CD4-positive, alpha-beta T cell treated with Interleukin-1 beta for 1 hour (primary cell): ENCODE data around the gene CLSTN2.

Source experiments
- DNase-seq, 2 donors: peaks; one replicate each; pipeline ENCODE4 v3.0.0-alpha.2; 2020 to 2022

Gene CLSTN2

DNA sequence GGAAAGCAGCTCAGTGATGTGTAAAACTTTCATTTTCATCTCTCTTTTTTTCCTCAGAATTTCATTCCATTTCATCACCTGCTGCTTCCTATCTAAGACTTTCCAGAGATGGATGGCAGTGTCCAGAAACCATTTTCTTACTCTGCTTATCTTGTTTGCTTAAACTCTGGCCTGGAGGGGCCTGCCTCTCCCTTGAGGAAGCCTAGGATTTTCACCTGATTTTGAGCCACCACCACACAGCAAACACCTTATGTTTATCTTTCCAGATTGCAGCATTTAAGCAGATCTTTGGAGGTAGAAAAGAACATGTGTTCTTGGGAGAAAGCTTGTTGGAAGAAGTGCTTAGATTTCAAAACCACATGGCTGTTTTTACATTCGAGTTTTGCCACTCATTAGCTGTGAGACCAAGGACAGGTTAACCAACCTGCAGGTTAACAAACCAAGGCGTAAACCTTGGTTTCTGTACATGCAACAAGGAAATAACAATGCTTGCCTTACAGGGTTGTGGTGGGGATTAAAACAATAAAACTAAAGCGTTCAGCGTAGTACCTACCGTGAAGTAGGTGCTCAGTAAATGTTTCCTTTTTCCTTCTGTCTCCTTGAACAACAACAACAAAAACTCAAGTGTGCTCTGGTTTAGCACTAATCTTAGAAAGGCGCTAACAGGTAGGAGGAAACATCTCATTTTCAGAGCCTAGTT lies 120.3 kb downstream of the CLSTN2 start:
- no peak for DNase-seq

DNA sequence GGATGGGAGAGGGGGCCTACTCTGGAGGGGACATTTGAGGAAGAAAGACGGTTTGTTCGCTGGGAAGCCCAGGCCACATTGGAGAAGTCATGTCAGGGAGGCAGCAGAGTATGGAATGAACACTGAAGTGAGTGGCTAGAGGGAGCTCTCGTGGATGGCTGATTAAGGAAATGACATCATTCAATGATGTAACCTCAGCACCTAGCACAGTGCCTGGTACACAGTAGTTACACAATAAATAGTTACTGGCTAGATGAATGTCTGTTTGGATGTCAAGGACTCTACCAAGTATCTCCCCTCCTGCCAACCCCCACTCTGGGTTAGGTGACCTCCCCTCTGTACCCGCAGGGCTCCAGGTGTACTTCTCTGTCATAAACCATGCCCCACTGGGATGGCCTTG lies 121.1 kb downstream of the CLSTN2 start:
- DNase-seq: no peak

GRCh38 chr3:140061211-140061610 lies 126.2 kb downstream of the CLSTN2 start:
- DNase-seq: no peak

DNA sequence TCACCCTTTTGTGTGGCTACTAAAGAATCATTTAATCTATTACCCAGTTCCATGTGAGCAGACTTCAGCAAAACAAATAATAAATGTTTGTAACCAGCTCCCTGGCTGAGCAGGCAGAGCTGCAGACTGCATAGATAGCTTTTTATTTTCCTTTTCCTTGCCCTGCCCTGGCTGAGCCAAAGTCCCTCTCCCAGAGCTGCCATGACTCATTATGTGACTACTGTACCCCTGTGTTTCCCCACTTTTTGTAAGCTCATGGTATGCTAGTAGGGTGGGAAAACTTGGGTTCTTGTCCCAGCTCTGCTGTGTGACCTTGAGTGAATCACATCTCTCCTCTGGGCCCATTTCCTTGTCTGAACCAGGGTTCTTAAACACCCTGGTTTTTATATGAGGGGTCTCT lies 127.5 kb downstream of the CLSTN2 start:
- no peak for DNase-seq

DNA sequence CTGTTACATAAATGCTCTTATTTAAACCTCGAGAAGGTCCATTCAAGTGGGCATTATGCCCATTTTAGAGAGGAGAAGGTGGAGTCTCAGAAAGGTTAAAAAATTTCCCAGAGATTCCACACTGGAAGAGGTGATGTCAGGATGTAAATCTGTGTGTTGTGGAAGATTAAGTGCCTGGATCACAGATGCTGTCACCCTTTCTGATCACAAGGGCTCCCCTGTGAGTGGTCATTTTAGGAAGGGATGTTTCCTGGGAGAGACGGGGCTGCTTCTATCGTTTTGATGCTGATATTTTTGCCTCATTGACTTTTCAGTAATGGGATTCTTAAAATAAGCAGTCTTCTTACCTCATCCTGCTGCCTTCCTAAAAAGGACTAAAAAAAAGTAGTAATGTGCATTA lies 132.5 kb downstream of the CLSTN2 start:
- DNase-seq: no peak

GRCh38 chr3:140068494-140069017 lies 133.6 kb downstream of the CLSTN2 start:
- DNase-seq: no peak

DNA sequence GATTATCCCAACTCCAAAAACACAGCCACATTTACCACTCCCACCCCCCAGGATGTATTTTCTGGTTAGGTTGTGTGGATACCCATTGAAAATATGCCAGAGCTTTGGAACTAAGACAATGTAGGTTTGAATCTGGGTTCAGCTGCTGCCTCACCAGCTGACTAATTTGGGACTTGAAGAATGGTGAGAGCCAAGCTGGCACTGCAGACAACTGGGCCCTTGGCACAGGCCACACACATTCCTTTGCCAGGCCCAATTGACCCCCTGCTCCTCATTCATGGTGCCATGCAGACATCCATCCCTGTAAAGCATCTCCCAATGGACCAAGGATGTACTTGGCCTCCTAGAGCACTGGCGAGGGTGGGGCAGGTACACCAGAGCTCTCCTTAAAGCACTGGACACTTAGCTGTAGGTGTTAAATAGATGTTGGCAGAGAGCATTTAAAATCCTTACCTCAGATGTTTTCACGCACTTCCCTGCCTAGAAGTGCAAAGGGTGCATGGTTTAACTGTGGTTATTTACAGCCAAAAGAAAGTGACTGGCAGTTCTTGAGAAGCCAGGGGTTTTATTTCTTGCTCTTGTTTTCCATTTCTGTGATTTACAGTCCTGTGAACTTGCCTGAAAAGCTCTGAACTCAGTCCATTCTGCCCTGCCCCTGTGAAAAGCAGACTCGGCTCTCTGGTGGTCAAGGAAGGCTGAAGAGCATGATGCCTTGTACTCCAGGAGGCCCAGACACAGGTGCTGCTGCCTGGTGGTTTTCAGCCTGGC lies 138.5 kb downstream of the CLSTN2 start:
- DNase-seq: no peak

DNA sequence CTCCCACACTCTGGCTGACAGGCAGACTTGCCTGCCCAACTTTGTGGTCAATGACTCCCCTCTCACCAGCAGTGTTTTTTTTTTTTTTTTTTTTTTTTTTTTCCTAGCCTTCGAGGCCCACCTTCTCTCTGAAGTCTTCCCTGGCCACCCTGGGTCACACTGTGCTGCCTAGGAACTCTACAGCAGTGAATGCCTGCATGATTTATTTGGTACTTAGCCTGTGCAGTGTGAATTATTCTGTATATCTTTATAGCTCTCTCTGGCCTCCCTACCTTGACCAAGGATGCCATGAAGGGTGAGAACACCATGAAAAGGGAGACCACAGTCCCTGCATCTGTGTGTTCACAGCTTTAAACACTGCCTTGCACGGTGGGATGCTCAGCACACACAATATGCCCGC lies 141.6 kb downstream of the CLSTN2 start:
- no peak for DNase-seq

DNA sequence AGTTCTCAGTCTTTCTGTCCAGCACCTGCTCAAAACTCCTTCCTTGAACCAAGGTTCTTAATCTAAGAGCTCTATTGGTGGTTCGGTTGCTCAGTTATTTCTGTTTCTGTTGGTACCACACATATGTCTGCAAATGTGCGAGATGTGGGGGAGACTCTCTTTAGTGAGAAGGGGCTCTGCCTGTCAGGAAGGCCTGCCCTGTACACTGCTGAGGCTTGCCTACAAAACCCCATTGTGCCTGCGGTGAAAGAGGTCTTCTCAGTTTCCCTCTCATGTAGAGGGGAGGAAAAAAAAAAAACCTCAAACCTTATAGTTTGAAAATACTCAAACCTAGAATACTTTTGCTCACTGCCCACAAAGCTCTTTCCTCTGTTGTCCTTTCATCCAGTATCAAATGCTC lies 142.4 kb downstream of the CLSTN2 start:
- no peak for DNase-seq

GRCh38 chr3:140078343-140078742 lies 143.4 kb downstream of the CLSTN2 start:
- no peak for DNase-seq

- DNase-seq: no peak
Observed at GRCh38 chr3:140078940-140079339, 144.0 kb downstream of the CLSTN2 start.

GRCh38 chr3:140081887-140082286 lies 146.9 kb downstream of the CLSTN2 start:
- DNase-seq: no peak

GRCh38 chr3:140085001-140085400 lies 150.0 kb downstream of the CLSTN2 start:
- DNase-seq: no peak

DNA sequence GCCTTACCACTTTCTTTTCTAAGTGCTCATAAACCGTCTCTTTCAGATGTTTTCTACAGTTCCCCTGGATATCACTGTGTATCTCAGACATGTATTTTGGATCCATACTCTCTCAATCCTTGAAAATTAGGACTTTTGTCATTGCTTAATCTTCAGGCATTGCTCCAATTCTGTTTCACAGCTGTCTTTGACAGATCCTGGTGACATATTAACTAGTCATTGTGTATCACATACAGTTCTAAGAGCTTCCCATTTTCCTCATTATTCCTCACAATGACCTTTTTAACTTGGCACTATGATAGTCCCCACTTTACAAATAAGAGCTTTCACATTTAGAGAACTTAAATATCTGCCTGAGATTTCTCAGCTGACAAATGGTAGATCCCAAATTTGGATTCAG lies 151.7 kb downstream of the CLSTN2 start:
- no peak for DNase-seq

DNA sequence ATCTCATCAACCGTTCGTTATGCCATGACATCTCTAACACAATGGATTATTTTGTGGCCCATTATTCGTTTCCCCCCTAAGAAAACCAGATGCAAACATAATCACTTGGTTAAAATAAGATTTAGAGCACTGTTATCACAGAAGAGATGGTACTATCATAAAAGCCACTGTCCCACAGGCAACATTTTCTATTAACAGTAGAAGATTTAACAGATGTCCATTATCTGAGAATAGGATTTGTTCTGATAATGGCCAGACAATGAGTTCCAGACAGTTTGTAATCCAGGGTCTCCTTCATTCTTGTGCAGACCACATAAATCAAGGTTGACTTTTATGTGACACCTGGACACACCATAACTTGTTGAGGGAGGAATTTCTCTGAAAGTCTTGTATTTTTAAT lies 153.1 kb downstream of the CLSTN2 start:
- no peak for DNase-seq

- DNase-seq: no peak
Observed at GRCh38 chr3:140088513-140088912, 153.5 kb downstream of the CLSTN2 start.

DNA sequence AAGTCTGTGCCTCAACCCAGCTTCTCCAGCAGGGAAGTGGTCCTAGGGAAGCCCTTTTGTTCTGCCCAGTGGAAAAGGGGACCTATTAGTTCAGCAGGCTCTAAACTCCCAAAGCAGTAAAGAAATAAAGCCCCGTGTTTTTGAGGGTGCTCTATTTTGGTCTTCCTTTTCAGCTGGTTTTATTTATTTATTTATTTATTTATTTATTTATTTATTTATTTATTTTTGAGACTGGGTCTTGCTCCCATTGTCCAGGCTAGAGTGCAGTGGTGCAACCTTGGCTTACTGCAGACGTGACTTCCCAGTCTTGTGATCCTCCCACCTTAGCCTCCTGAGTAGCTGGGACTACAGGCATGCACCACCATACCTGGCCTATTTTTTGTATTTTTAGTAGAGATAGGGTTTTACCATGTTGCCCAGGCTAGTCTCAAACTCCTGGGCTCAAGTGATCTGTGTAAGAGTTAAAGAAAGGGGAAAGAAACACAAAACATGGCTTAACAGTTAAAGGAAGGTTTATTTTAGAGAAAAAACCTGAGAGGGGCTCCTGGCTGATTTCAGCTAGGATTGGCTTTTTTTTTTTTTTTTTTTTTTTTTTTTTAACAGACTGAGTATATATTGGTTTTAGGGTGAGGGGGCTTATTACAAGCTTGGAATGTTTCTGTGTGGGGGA lies 154.6 kb downstream of the CLSTN2 start:
- no peak for DNase-seq

- no peak for DNase-seq
Observed at GRCh38 chr3:140091143-140091542, 156.2 kb downstream of the CLSTN2 start.

GRCh38 chr3:140092848-140093536 lies 158.0 kb downstream of the CLSTN2 start:
- no peak for DNase-seq

GRCh38 chr3:140093742-140094141 lies 158.8 kb downstream of the CLSTN2 start:
- DNase-seq: no peak

GRCh38 chr3:140094487-140094886 lies 159.5 kb downstream of the CLSTN2 start:
- DNase-seq: no peak

DNA sequence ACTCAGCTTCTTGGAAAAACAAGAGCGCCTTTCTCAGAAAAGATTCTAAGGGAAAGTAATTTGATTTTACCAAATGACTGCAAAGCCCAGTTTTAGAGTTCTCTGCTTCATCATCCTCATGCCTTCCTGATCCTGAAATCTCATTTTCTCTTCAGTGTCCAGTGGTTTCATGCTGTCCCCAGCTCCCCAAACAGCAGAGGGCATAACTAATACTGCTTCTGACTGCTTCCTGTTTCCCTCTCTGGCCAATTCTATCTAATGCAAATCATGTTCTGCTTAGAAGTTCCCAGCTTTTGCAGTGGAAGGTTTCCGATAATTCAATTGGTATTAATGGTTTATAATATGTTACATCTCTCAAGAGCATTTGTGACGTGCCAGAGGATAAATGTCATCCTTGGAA lies 161.1 kb downstream of the CLSTN2 start:
- DNase-seq: no peak
